Midbrain (tissue), 1 donor: Measurements from ENCODE around the gene HOXA1.

Experiments
- DNase-seq: peaks from one replicate; lab custom pipeline; 2025; lab: John Stamatoyannopoulos, UW

HOXA1 gene

DNA sequence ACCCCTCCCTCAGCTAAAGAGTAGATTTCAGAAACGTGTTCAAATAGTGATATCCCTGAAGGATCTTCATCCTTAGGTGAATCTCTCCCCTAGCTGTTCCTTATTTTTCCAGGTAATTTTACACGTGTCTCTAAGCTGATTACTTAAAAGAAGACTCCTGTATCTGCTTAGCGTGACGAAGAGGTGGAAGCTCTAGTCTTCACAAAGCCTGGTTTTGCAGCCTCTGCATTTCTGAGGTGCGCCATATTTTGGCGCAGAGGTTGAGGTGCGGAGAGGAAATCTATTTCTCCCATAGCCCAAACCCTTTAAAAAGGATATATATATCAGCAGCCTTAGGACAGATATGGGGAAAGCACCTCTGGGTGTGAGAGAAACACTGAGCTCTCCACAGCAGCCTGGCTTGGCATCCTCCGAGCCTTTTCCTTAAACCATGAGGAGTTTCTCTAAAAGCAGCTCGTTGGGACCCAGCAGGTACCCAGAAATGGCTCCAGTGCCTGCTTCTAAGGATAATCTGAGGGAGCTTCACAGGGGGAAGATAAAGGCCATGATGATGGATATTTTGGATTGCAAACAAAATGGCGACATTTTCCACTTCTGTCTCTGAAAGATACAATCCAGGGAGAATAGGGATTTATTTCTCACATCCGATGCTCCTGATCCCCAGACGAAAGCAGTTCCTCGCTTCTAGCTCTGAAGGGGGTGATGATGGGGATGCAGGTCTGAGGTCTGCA, 9.7 kb upstream of the HOXA1 start:
- DNase-seq, result no peak

GRCh38 chr7:27104341-27105058, 8.7 kb upstream of the HOXA1 start:
- no peak for DNase-seq

DNA sequence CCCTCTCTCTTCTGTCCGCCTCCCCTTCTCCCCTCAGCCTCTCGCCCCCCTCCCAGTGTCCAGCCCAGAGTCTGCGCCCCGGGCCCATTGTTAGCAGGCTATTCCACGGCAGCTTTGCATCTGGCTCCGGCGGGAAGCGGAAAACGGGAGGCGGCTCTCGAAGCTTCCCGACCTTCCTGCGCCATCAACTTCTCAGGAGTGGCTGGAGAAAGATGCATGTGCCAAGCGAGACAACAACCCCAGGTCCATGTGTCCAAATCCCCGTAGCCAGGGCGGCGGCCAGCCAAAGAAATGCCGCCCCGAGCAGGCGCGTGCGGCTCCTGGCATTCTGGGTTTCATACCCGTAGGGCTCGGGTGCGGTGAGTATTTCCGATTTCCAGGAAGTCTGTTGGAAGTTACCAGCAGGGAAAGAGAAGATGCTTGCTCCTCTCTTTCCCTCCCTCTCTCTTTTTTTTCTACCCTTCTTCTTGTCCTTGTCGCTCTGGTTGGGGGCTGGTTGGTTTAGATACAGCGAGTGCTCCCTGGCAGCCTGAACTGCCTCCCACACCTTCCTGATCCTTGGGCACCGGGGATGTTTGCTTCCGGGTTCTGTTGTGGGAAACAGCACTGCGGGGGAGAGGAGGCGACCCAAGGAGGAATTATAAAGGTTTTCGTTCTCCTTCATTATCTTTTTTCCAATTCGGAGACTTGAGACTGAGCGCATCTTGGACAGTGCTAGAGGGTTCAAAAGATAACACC, 7.9 kb upstream of the HOXA1 start:
- DNase-seq, result no peak

- DNase-seq, result no peak
Measured at GRCh38 chr7:27102581-27103442, 7.0 kb upstream of the HOXA1 start, which contains the start of gene HOXA2. TSS of gene HOXA2 (minus strand) at chr7:27102683. CDS start at chr7:27102500, 183 bp downstream.

DNA sequence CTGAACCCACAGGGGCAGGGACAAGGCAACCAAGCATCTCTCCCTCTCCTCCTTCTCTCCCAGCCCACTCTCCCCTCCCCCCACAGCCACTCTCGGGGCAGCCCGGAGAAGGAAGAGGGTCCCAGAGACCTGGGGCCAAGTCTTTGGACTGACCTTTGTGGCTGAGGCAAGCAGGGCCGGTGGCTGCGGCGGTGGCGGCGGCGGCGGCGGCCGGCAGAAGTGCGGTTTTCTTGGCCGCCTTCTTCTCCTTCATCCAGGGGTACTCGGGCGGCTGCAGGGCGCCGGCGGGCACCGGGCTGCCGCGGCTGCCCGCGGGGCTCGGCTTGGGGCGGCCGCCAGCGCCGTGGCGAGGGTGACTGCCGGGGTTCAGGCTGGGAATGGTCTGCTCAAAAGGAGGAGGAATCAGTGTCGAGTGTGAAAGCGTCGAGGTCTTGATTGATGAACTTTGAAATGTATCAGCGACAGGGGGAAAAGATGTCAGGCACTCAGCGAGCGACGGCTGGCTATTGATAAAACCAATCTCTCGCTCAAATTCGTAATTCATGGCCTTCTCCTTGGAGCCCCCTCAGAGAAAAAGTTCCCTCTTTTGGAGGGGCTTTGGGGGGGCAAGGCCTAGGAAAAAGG, 6.3 kb upstream of the HOXA1 start:
- DNase-seq, result no peak

DNA sequence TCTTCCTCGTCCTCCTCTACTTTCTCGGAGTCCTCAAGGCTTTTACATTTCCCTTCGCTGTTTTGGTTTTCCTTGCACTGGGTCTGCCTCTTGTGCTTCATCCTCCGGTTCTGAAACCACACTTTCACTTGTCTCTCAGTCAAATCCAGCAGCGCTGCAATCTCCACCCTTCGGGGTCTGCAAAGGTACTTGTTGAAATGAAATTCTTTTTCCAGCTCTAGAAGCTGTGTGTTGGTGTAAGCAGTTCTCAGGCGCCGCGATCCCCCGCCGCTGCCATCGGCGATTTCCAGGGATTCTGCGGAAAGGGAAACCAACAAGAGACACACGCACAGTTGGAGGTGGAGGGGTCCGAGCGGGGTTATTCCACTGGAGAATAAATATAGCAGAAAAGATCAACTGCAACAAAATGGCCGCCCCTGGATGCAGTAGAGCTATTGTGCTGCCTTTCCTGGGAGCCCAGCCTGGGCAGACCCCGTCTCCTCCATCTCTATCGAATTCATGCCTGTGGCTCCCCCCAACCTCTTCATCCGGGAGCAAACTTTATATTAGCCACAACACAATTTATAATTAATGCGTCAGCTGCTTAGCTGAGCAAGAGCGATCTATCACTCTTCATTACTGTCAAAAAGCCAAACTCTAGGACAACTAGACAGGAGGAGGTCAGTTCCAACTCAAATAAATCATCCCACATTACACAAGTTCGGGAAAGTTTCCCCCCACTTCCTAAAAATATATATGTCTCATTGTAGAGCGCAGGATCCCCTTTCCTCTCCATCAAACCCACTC, 5.6 kb upstream of the HOXA1 start:
- no peak for DNase-seq

GRCh38 chr7:27100694-27101170, 4.9 kb upstream of the HOXA1 start:
- no peak for DNase-seq

DNA sequence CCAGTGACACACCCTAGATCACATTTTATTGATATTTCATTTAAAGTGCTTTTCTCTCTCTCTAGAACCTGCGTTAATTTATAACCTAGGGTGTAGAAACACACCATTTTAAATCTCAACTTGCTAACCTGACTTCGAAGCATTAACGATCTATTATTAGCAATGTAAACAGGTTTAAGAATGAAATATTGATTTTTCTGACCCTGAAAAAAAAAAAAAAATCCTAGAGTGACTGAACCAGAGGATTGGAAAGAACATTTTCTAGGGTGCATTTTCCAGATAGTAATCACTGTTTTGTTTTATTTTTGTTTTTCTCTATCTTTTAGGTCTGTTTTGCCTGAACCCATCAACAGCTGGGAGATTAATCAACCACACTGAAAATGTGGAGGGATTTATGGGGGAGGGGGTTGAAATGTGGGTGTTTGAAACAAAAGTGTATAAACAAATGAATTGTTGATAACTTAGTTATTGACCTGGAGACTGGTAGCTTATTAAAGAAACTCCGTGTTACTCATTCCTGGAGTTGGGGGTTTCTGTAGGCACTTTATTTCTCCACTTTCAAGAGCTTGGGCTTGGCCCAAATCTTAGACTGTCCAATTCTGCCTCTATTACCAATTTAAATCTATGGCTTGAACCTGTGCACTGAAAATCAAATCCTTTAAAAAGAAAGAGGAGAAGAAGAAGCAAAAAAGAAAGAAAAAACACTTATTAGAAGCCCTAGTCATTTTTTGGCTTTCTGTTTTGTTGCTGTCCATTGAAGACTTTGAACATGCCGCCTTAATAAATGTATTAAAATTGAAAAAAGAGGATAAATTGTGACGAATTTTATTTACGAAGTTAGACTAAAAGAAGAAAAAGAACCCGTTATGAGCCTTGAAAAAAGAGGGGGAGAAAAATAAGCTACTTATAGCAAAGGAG, 3.9 kb upstream of the HOXA1 start:
- no peak for DNase-seq

DNA sequence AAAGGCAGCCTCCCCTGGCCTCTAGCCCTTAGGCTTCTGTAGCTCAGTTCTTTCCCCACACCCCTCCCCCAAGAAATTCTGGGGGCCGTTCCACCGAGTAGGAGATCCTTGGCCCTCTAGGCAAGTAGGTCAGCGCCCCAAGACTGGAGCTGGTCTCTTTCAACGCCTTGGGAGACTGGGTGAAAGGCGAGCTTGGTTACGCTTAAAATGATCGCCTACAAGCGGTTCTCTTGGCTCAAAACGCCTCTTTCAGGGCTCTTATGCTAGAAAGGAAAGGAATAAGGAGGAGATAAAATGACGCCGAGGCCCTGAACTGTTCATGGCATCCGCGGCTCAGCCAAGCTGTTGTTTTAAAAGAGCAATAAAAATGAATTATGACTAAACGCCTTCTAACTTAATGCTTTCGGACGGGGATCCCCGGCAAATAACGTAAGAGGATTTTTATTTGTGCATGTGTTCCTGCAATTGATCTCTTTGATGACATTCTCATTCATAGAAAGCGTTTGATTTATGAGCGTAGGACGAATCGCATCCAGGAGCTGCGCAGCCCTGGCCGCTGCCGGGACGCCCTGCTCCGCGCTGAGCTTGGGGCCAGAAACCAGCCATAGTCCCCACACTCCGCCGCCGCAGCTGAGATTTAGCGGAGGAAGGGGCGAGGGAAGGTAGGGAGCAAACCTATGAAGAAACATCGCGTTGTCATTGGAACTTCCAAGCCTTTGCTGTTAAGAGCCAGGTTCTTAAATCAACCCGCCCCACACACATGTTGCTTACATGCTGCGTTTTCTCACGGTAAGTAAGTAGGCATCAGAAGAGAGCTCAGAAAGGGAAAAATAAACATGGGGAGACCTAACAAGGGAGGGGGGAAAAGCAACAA, 3.0 kb upstream of the HOXA1 start:
- DNase-seq, result no peak

- DNase-seq, result no peak
Measured at GRCh38 chr7:27097686-27098577, 2.1 kb upstream of the HOXA1 start.

DNA sequence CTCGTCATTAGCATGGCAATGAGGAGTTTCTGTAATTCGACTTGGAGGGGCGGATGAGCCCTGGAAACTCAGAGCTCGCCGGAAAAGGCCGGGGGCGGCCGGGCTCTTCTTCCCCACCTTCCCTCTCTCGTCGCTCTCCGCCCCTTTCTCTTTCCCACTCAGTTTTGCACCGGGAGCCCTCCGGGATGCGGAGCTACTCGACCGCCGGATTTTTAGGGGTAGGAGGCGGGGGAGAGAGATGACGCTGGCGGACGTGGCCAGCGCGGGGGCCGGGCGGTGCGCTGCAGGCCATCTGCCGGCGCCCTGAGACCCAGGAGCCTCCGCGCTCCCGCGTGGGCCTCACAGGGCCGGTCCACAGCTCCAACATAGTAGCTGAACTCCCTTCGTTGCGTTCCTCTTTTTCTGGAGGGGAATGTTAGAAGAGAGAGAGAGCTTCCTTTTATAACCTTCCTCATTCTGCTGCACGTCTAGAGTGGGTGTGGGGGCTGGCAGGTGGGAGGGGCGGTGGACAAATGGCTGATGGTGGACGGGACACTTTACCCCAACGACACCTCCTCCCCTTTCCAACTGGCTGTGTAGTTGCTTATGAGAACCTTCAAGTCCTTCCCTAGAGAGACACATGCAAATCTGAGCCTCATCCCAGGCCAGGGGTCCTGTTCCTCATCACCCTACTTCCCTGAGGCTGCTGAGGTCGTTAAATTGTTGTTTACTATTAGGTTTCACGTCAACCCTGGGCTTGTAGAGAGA, 1.1 kb upstream of the HOXA1 start:
- DNase-seq, result no peak

- no peak for DNase-seq
Measured at GRCh38 chr7:27095050-27095896, 527 bp downstream of the HOXA1 start.

GRCh38 chr7:27094304-27095049, 1.3 kb downstream of the HOXA1 start:
- no peak for DNase-seq

DNA sequence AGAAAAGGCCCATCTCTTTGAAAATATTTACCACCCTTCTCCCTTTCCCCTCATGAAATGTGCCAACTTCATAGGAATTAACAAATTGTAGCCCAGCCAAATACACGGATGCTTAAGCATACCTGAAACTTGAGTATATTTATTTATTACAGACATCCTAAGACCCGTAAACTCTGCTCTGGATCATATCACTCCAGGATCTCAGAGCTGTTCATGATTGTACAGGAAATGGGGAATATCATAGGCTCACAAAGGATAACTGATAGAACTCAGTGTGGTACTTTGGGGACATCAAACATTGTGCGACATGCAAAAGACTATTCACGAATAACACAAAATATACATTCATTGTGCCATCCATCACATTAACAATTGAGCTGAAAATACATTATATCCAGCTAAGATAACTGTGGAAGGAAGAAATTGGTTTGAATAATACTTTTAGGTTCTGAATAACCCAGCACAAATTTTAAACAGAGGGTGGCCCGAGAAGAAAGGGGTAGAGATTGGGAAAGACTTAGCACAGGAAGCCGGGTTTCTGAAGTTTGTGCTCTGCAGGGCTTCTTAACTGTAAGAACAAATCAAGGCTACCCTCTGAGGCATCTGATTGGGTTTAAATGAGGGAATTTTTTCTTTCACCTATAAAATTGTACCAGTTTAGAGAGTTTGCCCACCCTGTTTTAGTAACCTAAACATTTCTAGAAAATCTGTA, 2.5 kb downstream of the HOXA1 start:
- DNase-seq, result no peak
